ENCODE results near the gene PRR7. TPM values are rescaled to one million over a fixed set of nuclear protein-coding genes. Genes with fewer than 3 reads are reported as not detected.

PRR7 gene
- total and polyA plus RNA-seq, 2 of the 13 experiments (the other 11 are each of a cell fraction or from before 2014, with no cell fraction given): 4.8 to 5.0 TPM

DNA sequence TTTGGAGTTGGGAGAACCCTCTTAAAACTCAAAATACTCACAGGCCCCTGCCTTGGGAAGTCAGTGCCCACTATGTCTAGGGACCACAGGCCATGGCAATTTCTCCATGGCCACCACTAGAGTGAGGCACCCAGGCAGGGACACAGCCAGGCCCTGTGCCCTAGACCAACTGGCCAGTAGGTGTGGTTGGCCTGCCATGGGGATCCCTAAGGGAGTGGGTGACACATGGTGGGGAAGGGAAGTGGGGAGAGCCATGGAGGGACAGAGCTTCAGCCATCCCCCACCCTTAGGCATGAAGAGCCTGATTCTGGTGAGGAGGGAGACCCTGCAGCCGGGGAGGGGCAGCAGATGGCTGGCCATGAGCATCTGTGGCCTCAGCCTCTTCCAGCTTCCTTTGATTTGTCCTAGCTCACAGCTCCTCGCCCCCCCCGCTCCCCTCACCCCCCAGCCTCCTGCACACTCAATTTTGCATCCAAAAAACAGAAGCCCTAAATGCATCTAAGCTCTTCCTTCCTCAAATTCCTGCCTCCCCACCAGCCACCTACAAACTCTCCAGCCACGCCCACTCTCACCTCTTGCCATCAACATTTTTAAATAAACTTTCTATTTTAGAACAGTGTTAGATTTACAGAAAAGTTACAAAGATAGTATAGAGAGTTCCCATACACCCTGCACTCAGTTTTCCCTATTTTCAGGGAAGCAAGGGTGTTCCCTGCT is 28.4 kb downstream of the PRR7 start:
- Histone ChIP-seq H2AFZ (ENCODE audit: low read length) (no peak overlapping the region), H3K4me3 (replicated peaks in 1 of 3; ENCODE audit: insufficient read depth in 1 of 3, low read depth in 2 of 3, low read length in 3 of 3) (no peak overlapping the region), H4K20me1 (ENCODE audit: insufficient read depth, low read length) (peaks cover 1% of the 10 kb centered on the region; the same call in 1 of the 2 replicates), H3K79me2 (ENCODE audit: insufficient read depth, low read length) (peaks cover 3% of the 10 kb centered on the region), H3K4me1 (ENCODE audit: insufficient read depth, low read length) (peaks cover 73% of the 10 kb centered on the region), H3K27me3 (ENCODE audit: control insufficient read depth in 1 of 2, insufficient read depth in 2 of 2, low read length in 2 of 2) (no peaks in the 10 kb centered on the region), H3K9ac (ENCODE audit: insufficient read depth, low read depth, low read length) (no peak overlapping the region), H3K4me2 (ENCODE audit: low read depth, low read length) (no peak overlapping the region; the same call in 1 of the 2 replicates), H3K27ac (ENCODE audit: extremely low read length, insufficient read depth, low read length) (no peak overlapping the region), H3K9me3 (ENCODE audit: low read length) (no peaks in the 10 kb centered on the region), H3K36me3 (replicated peaks in 1 of 2; ENCODE audit: control insufficient read depth in 1 of 2, insufficient read depth in 2 of 2, low read length in 2 of 2) (no peaks in the 10 kb centered on the region)
- peak; percentile 28 for ATAC-seq
- intact Hi-C loops (cut with micrococcal nuclease; ENCODE audit: unreplicated experiment) (no loop called here), in situ Hi-C loops (cut with HindIII; ENCODE audit: extremely low pct_ligation_motif_present, low pct_unique_long_range_greater_than_20kb) (loop anchor here (25.0 kb wide), 1 partner anchor 363 kb away; no protein-coding TSS in a partner anchor)
- 21% methylated on average over 4 of the region's 4 CpGs for WGBS (ENCODE audit: low lambda C conversion rate)
- no peak for DNase-seq (ENCODE audit: low spot score)
- CTCF ChIA-PET (ENCODE audit: low intra/inter-chr PET ratio, low total read pairs): no interaction called here
- no TSS peak for BruUV-seq (replicated peaks)
- no peak for FAIRE-seq
- POLR2A ChIA-PET: interaction anchor here (0.7 to 4.9 kb wide), 2 partner anchors 21 to 97 kb away, joined by 3 to 42 read pairs; partner anchors contain the start of gene PDLIM7
- TF ChIP-seq CEBPG (CRISPR knock-in tag; IDR thresholded peaks at IDR 0.05): no peak
- no peak for TF ChIP-seq TMF1 (CRISPR knock-in tag; IDR thresholded peaks at IDR 0.05; ENCODE audit: low read depth)
- no peak for TF ChIP-seq SNAI1 (CRISPR knock-in tag; IDR thresholded peaks at IDR 0.05; ENCODE audit: borderline replicate concordance)
- TF ChIP-seq REPIN1 (CRISPR knock-in tag; IDR thresholded peaks at IDR 0.05; ENCODE audit: borderline replicate concordance, low read depth): no peak
- TF ChIP-seq, protein P1, sequence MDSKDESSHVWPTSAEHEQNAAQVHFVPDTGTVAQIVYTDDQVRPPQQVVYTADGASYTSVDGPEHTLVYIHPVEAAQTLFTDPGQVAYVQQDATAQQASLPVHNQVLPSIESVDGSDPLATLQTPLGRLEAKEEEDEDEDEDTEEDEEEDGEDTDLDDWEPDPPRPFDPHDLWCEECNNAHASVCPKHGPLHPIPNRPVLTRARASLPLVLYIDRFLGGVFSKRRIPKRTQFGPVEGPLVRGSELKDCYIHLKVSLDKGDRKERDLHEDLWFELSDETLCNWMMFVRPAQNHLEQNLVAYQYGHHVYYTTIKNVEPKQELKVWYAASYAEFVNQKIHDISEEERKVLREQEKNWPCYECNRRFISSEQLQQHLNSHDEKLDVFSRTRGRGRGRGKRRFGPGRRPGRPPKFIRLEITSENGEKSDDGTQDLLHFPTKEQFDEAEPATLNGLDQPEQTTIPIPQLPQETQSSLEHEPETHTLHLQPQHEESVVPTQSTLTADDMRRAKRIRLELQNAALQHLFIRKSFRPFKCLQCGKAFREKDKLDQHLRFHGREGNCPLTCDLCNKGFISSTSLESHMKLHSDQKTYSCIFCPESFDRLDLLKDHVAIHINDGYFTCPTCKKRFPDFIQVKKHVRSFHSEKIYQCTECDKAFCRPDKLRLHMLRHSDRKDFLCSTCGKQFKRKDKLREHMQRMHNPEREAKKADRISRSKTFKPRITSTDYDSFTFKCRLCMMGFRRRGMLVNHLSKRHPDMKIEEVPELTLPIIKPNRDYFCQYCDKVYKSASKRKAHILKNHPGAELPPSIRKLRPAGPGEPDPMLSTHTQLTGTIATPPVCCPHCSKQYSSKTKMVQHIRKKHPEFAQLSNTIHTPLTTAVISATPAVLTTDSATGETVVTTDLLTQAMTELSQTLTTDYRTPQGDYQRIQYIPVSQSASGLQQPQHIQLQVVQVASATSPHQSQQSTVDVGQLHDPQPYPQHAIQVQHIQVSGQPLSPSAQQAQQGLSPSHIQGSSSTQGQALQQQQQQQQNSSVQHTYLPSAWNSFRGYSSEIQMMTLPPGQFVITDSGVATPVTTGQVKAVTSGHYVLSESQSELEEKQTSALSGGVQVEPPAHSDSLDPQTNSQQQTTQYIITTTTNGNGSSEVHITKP (CRISPR knock-in tag; IDR thresholded peaks at IDR 0.05; ENCODE audit: low read depth): no peak
- TF ChIP-seq, protein P2, sequence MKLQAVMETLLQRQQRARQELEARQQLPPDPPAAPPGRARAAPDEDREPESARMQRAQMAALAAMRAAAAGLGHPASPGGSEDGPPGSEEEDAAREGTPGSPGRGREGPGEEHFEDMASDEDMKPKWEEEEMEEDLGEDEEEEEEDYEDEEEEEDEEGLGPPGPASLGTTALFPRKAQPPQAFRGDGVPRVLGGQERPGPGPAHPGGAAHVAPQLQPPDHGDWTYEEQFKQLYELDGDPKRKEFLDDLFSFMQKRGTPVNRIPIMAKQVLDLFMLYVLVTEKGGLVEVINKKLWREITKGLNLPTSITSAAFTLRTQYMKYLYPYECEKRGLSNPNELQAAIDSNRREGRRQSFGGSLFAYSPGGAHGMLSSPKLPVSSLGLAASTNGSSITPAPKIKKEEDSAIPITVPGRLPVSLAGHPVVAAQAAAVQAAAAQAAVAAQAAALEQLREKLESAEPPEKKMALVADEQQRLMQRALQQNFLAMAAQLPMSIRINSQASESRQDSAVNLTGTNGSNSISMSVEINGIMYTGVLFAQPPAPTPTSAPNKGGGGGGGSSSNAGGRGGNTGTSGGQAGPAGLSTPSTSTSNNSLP (IDR thresholded peaks at IDR 0.05; ENCODE audit: low read depth, low read length): no peak
- TF ChIP-seq ELF4 (CRISPR knock-in tag; IDR thresholded peaks at IDR 0.05; ENCODE audit: borderline replicate concordance): no peak
- TF ChIP-seq SAP130 (CRISPR knock-in tag; IDR thresholded peaks at IDR 0.05; ENCODE audit: low read depth): no peak
- no peak for TF ChIP-seq NCOR1 (IDR thresholded peaks at IDR 0.05; ENCODE audit: borderline replicate concordance, low read length)
- TF ChIP-seq, protein P3, sequence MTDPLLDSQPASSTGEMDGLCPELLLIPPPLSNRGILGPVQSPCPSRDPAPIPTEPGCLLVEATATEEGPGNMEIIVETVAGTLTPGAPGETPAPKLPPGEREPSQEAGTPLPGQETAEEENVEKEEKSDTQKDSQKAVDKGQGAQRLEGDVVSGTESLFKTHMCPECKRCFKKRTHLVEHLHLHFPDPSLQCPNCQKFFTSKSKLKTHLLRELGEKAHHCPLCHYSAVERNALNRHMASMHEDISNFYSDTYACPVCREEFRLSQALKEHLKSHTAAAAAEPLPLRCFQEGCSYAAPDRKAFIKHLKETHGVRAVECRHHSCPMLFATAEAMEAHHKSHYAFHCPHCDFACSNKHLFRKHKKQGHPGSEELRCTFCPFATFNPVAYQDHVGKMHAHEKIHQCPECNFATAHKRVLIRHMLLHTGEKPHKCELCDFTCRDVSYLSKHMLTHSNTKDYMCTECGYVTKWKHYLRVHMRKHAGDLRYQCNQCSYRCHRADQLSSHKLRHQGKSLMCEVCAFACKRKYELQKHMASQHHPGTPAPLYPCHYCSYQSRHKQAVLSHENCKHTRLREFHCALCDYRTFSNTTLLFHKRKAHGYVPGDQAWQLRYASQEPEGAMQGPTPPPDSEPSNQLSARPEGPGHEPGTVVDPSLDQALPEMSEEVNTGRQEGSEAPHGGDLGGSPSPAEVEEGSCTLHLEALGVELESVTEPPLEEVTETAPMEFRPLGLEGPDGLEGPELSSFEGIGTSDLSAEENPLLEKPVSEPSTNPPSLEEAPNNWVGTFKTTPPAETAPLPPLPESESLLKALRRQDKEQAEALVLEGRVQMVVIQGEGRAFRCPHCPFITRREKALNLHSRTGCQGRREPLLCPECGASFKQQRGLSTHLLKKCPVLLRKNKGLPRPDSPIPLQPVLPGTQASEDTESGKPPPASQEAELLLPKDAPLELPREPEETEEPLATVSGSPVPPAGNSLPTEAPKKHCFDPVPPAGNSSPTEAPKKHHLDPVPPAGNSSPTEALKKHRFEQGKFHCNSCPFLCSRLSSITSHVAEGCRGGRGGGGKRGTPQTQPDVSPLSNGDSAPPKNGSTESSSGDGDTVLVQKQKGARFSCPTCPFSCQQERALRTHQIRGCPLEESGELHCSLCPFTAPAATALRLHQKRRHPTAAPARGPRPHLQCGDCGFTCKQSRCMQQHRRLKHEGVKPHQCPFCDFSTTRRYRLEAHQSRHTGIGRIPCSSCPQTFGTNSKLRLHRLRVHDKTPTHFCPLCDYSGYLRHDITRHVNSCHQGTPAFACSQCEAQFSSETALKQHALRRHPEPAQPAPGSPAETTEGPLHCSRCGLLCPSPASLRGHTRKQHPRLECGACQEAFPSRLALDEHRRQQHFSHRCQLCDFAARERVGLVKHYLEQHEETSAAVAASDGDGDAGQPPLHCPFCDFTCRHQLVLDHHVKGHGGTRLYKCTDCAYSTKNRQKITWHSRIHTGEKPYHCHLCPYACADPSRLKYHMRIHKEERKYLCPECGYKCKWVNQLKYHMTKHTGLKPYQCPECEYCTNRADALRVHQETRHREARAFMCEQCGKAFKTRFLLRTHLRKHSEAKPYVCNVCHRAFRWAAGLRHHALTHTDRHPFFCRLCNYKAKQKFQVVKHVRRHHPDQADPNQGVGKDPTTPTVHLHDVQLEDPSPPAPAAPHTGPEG (CRISPR knock-in tag; IDR thresholded peaks at IDR 0.05): no peak

Data from HepG2 (cell line).